ENCODE results near the gene PIF1.

Gene PIF1

GRCh38 chr15:64845183-64845611 is 19.8 kb upstream of the PIF1 start:
- Histone ChIP-seq H3K27me3 (ENCODE audit: control insufficient read depth, insufficient read depth, low read length) (peaks cover 8% of the 10 kb centered on the region), H3K4me1 (ENCODE audit: control insufficient read depth, insufficient read depth, low read length) (peaks cover 8% of the 10 kb centered on the region), H3K36me3 (ENCODE audit: control insufficient read depth, insufficient read depth, low read length) (no peaks in the 10 kb centered on the region)

GRCh38 chr15:64844576-64845145 is 19.2 kb upstream of the PIF1 start:
- peak overlapping the region; percentile 47 for H3K9ac ChIP-seq (ENCODE audit: low read length)

More at GRCh38 chr15:64845183-64845611, 19.8 kb upstream of the PIF1 start:
- Histone ChIP-seq H3K9me3 (ENCODE audit: control insufficient read depth, low read length) (no peaks in the 10 kb centered on the region), H3K9ac (ENCODE audit: low read length) (peak overlapping the region; percentile 47), H3K4me3 (ENCODE audit: low read length) (no peak overlapping the region)

GRCh38 chr15:64843991-64844390 is 18.5 kb upstream of the PIF1 start:
- Histone ChIP-seq H3K9ac (ENCODE audit: low read length) (peak overlapping the region; percentile 47), H3K4me1 (ENCODE audit: control insufficient read depth, insufficient read depth, low read length) (peaks cover 8% of the 10 kb centered on the region)

More at GRCh38 chr15:64844576-64845145, 19.2 kb upstream of the PIF1 start:
- no peaks in the 10 kb centered on the region for H3K36me3 ChIP-seq (ENCODE audit: control insufficient read depth, insufficient read depth, low read length)
- peak overlapping the region; percentile 15 for H3K4me3 ChIP-seq (ENCODE audit: low read length)
- H3K27me3 ChIP-seq (ENCODE audit: control insufficient read depth, insufficient read depth, low read length), result peaks cover 8% of the 10 kb centered on the region
- H3K9me3 ChIP-seq (ENCODE audit: control insufficient read depth, low read length), result no peaks in the 10 kb centered on the region
- H3K4me1 ChIP-seq (ENCODE audit: control insufficient read depth, insufficient read depth, low read length), result peaks cover 8% of the 10 kb centered on the region

GRCh38 chr15:64842986-64843561 is 17.6 kb upstream of the PIF1 start:
- H3K36me3 ChIP-seq (ENCODE audit: control insufficient read depth, insufficient read depth, low read length), result no peaks in the 10 kb centered on the region
- H3K4me3 ChIP-seq (ENCODE audit: low read length), result peak overlapping the region; percentile 10
- peak overlapping the region; percentile 73 for H3K9ac ChIP-seq (ENCODE audit: low read length)
- peaks cover 8% of the 10 kb centered on the region for H3K4me1 ChIP-seq (ENCODE audit: control insufficient read depth, insufficient read depth, low read length)
- H3K27me3 ChIP-seq (ENCODE audit: control insufficient read depth, insufficient read depth, low read length), result peaks cover 8% of the 10 kb centered on the region
- no peaks in the 10 kb centered on the region for H3K9me3 ChIP-seq (ENCODE audit: control insufficient read depth, low read length)

More at GRCh38 chr15:64843991-64844390, 18.5 kb upstream of the PIF1 start:
- Histone ChIP-seq H3K9me3 (ENCODE audit: control insufficient read depth, low read length) (no peaks in the 10 kb centered on the region), H3K36me3 (ENCODE audit: control insufficient read depth, insufficient read depth, low read length) (no peaks in the 10 kb centered on the region), H3K27me3 (ENCODE audit: control insufficient read depth, insufficient read depth, low read length) (peaks cover 8% of the 10 kb centered on the region), H3K4me3 (ENCODE audit: low read length) (no peak overlapping the region)

GRCh38 chr15:64842096-64842939 is 16.9 kb upstream of the PIF1 start:
- H3K27me3 ChIP-seq (ENCODE audit: control insufficient read depth, insufficient read depth, low read length), result peaks cover 8% of the 10 kb centered on the region
- no peaks in the 10 kb centered on the region for H3K9me3 ChIP-seq (ENCODE audit: control insufficient read depth, low read length)
- peak overlapping the region; percentile 22 for H3K4me3 ChIP-seq (ENCODE audit: low read length)
- H3K4me1 ChIP-seq (ENCODE audit: control insufficient read depth, insufficient read depth, low read length), result peaks cover 8% of the 10 kb centered on the region
- H3K36me3 ChIP-seq (ENCODE audit: control insufficient read depth, insufficient read depth, low read length), result no peaks in the 10 kb centered on the region
- peak overlapping the region; percentile 73 for H3K9ac ChIP-seq (ENCODE audit: low read length)

GRCh38 chr15:64841344-64842095 is 16.1 kb upstream of the PIF1 start, which contains the start of gene PLEKHO2:
Gene PLEKHO2 (plus strand): TSS chr15:64841915. CDS start chr15:64842017, 102 bp downstream.
- Histone ChIP-seq H3K36me3 (ENCODE audit: control insufficient read depth, insufficient read depth, low read length) (no peaks in the 10 kb centered on the region), H3K9ac (ENCODE audit: low read length) (peak within 1 kb of the TSS; percentile 73), H3K9me3 (ENCODE audit: control insufficient read depth, low read length) (no peaks in the 10 kb centered on the region), H3K4me3 (ENCODE audit: low read length) (peak within 1 kb of the TSS; percentile 22), H3K4me1 (ENCODE audit: control insufficient read depth, insufficient read depth, low read length) (peaks cover 8% of the 10 kb centered on the region), H3K27me3 (ENCODE audit: control insufficient read depth, insufficient read depth, low read length) (peaks cover 8% of the 10 kb centered on the region)

- Histone ChIP-seq H3K36me3 (ENCODE audit: control insufficient read depth, insufficient read depth, low read length) (no peaks in the 10 kb centered on the region), H3K4me1 (ENCODE audit: control insufficient read depth, insufficient read depth, low read length) (peaks cover 8% of the 10 kb centered on the region), H3K4me3 (ENCODE audit: low read length) (peak overlapping the region; percentile 3), H3K9me3 (ENCODE audit: control insufficient read depth, low read length) (no peaks in the 10 kb centered on the region), H3K9ac (ENCODE audit: low read length) (peak overlapping the region; percentile 46), H3K27me3 (ENCODE audit: control insufficient read depth, insufficient read depth, low read length) (peaks cover 8% of the 10 kb centered on the region)
Observed at GRCh38 chr15:64841060-64841343, 15.6 kb upstream of the PIF1 start.

DNA sequence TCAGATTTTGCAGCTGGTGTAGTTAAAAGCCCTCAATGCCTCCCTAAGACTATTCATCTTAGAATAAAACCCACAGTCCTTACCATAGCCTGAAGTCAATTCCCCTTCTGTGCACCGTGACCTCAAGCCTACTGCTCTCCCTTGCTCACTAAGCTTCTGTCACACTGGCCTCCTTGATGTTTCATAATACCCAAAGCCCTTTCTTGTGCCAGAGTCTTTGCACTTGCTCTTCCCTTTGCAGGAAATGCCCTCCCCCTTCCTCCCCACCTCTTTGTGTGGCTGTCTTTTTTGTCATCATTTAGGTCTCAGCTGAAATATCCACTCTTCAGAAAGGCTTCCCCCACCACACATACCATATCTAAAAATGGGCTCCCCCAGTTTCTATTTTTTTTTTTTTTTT is 12.1 kb upstream of the PIF1 start:
- Histone ChIP-seq H3K4me1 (ENCODE audit: control insufficient read depth, insufficient read depth, low read length) (peaks cover 8% of the 10 kb centered on the region), H3K36me3 (ENCODE audit: control insufficient read depth, insufficient read depth, low read length) (no peaks in the 10 kb centered on the region), H3K9me3 (ENCODE audit: control insufficient read depth, low read length) (no peaks in the 10 kb centered on the region), H3K27me3 (ENCODE audit: control insufficient read depth, insufficient read depth, low read length) (peaks cover 8% of the 10 kb centered on the region), H3K9ac (ENCODE audit: low read length) (no peak overlapping the region), H3K4me3 (ENCODE audit: low read length) (no peak overlapping the region)

DNA sequence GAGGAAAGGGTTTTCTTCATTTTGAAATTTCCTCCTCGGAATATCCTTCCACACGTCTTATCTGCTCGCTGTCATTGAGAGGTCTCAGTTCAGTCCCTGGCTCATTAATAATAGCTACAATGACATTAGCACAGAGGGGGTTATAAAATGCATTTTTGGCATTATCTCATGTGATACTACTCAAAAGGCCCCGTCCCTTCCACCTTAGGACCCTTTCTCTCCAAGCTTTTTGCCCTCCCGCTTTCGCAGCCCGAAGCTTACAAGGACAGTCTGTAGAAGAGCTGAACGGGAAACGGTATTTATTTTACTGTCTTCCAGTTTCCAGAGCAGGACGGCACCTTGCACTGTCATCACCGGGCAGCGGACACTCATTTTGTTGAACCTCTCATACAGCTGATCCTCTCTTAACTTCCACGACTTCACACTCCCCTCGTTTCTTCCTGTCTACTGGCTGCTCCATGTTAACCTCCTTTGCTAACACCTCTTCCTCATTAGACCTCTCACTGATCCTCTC is 10.6 kb upstream of the PIF1 start:
- Histone ChIP-seq H3K4me3 (ENCODE audit: low read length) (no peak overlapping the region), H3K36me3 (ENCODE audit: control insufficient read depth, insufficient read depth, low read length) (no peaks in the 10 kb centered on the region), H3K27me3 (ENCODE audit: control insufficient read depth, insufficient read depth, low read length) (peaks cover 5% of the 10 kb centered on the region), H3K9me3 (ENCODE audit: control insufficient read depth, low read length) (no peaks in the 10 kb centered on the region), H3K4me1 (ENCODE audit: control insufficient read depth, insufficient read depth, low read length) (peaks cover 6% of the 10 kb centered on the region), H3K9ac (ENCODE audit: low read length) (peak overlapping the region; percentile 35)

DNA sequence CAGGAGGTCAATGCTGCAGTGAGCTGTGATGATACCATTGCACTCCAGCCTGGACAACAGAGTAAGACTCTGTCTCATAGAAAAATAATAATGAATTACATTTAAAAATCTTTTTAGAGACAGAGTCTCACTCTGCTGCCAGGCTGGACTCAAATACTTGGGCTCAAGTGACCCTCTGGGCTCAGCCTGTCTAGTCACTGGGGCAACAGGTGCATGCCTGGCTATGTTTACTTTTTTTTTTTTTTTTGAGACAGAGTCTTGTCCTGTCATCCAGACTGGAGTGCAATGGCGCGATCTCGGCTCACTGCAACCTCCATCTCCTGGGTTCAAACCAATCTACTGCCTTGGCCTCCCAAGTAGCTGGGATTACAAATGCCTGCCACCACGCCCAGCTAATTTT is 8.2 kb upstream of the PIF1 start:
- H3K27me3 ChIP-seq (ENCODE audit: control insufficient read depth, insufficient read depth, low read length), result no peaks in the 10 kb centered on the region
- no peaks in the 10 kb centered on the region for H3K9me3 ChIP-seq (ENCODE audit: control insufficient read depth, low read length)
- no peak overlapping the region for H3K9ac ChIP-seq (ENCODE audit: low read length)
- H3K4me1 ChIP-seq (ENCODE audit: control insufficient read depth, insufficient read depth, low read length), result no peaks in the 10 kb centered on the region
- no peaks in the 10 kb centered on the region for H3K36me3 ChIP-seq (ENCODE audit: control insufficient read depth, insufficient read depth, low read length)
- no peak overlapping the region for H3K4me3 ChIP-seq (ENCODE audit: low read length)

GRCh38 chr15:64828985-64829384 is 3.5 kb upstream of the PIF1 start:
- Histone ChIP-seq H3K36me3 (ENCODE audit: control insufficient read depth, insufficient read depth, low read length) (no peaks in the 10 kb centered on the region), H3K4me3 (ENCODE audit: low read length) (no peak overlapping the region), H3K27me3 (ENCODE audit: control insufficient read depth, insufficient read depth, low read length) (peaks cover 4% of the 10 kb centered on the region), H3K9me3 (ENCODE audit: control insufficient read depth, low read length) (no peaks in the 10 kb centered on the region), H3K9ac (ENCODE audit: low read length) (no peak overlapping the region), H3K4me1 (ENCODE audit: control insufficient read depth, insufficient read depth, low read length) (peaks cover 11% of the 10 kb centered on the region)
